22Rv1 (cell line): ENCODE data around the gene HOXA3.

Experiments
- CTCF ChIP-seq: fragments of 450-650 bp; IDR thresholded peaks from 2 replicates; pipeline ENCODE4 v1.5.1; 2017; ENCODE audit warnings: mild to moderate bottlenecking
- ZFX ChIP-seq: fragments of 450-650 bp; IDR thresholded peaks from 2 replicates; pipeline ENCODE4 v1.6.1; 2017; ENCODE audit warnings: antibody characterized with exemption, borderline replicate concordance

DNA sequence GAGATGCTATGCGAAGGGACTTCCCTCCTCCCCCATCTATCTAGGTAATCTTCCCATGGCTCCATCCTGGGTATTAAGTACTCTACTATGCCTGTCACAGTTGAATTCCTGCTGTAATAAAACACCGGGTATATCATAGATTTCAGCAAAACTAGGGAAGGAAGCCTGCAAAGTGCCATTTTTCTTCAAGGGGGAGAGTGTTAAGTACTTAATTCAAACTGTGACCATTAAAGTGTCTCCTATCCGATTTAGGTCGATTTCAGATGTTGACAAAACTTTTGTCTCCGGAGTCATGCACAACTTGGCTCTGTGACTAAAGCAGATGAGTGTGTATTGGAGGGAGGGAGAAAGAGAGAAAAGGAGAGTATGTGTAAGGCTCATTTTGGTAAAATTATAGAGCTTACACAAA lies 26.4 kb downstream of the HOXA3 start:
- no peak for TF ChIP-seq CTCF
- TF ChIP-seq ZFX: no peak
